GM18502 (cell line): Measurements from ENCODE around the gene BPTF.
"Not testable (repeated sequence)": the region's sequence is repeated elsewhere in the genome, so short reads cannot be mapped to it uniquely, and the experiment has no call there.

Experiments
- ATAC-seq: cut with Tn5 transposase; IDR thresholded peaks from one replicate; pipeline ENCODE4 v1.9.1; 2021; ENCODE audit warnings: mild to moderate bottlenecking; ENCODE audit not compliant: unreplicated experiment, poor library complexity

The BPTF gene

GRCh38 chr17:67831268-67831667 is 6.0 kb downstream of the BPTF start:
- no peak for ATAC-seq

- ATAC-seq, result no peak
Observed at GRCh38 chr17:67833134-67833533, 7.8 kb downstream of the BPTF start.

GRCh38 chr17:67833946-67834631 is 8.8 kb downstream of the BPTF start:
- no peak for ATAC-seq

- no peak for ATAC-seq
Observed at GRCh38 chr17:67834634-67835033, 9.3 kb downstream of the BPTF start.

GRCh38 chr17:67836205-67836987 is 11.1 kb downstream of the BPTF start:
- ATAC-seq, result no peak

GRCh38 chr17:67837965-67838364 is 12.7 kb downstream of the BPTF start:
- ATAC-seq, result no peak

GRCh38 chr17:67838538-67838937 is 13.2 kb downstream of the BPTF start:
- ATAC-seq, result no peak

GRCh38 chr17:67841992-67842391 is 16.7 kb downstream of the BPTF start:
- no peak for ATAC-seq

GRCh38 chr17:67842648-67843047 is 17.3 kb downstream of the BPTF start:
- no peak for ATAC-seq

- no peak for ATAC-seq
Observed at GRCh38 chr17:67845374-67845773, 20.1 kb downstream of the BPTF start.

- not testable (repeated sequence) for ATAC-seq
Observed at GRCh38 chr17:67848189-67848588, 22.9 kb downstream of the BPTF start.

GRCh38 chr17:67848846-67849245 is 23.5 kb downstream of the BPTF start:
- not testable (repeated sequence) for ATAC-seq

- no peak for ATAC-seq
Observed at GRCh38 chr17:67850991-67851631, 25.8 kb downstream of the BPTF start.

- ATAC-seq, result no peak
Observed at GRCh38 chr17:67853703-67854102, 28.4 kb downstream of the BPTF start.

GRCh38 chr17:67854378-67854777 is 29.1 kb downstream of the BPTF start:
- ATAC-seq, result no peak

- ATAC-seq, result no peak
Observed at GRCh38 chr17:67855504-67856324, 30.4 kb downstream of the BPTF start.

- not testable (repeated sequence) for ATAC-seq
Observed at GRCh38 chr17:67856402-67856801, 31.1 kb downstream of the BPTF start.

GRCh38 chr17:67862614-67863217 is 37.4 kb downstream of the BPTF start:
- no peak for ATAC-seq

- no peak for ATAC-seq
Observed at GRCh38 chr17:67863624-67864247, 38.4 kb downstream of the BPTF start.

- ATAC-seq, result no peak
Observed at GRCh38 chr17:67865438-67865837, 40.1 kb downstream of the BPTF start.
